AML-193 (cell line): ENCODE measurements around the gene MUC20.
"Not testable (repeated sequence)": the region's sequence is repeated elsewhere in the genome, so short reads cannot be mapped to it uniquely, and the experiment has no call there.

Experiments used
- DNase-seq, 2 experiments: peaks; one replicate each; lab custom pipeline; 2025; lab: John Stamatoyannopoulos, UW

The MUC20 gene

GRCh38 chr3:195770841-195771645 is 50.3 kb downstream of the MUC20 start:
- DNase-seq = not testable (repeated sequence)

GRCh38 chr3:195771646-195772300 is 51.0 kb downstream of the MUC20 start:
- no peak for DNase-seq

- DNase-seq = no peak
Observed at GRCh38 chr3:195773956-195774537, 53.3 kb downstream of the MUC20 start.

- DNase-seq = peak in 1 of 2 experiments; percentile 33
Observed at GRCh38 chr3:195774917-195775316, 54.1 kb downstream of the MUC20 start.

- DNase-seq = no peak
Observed at GRCh38 chr3:195777975-195778374, 57.2 kb downstream of the MUC20 start.

- DNase-seq = not testable (repeated sequence)
Observed at GRCh38 chr3:195781236-195781635, 60.5 kb downstream of the MUC20 start.
